HG03432 (cell line): ENCODE measurements around the gene CPTP.
"Not testable (repeated sequence)": the region's sequence is repeated elsewhere in the genome, so short reads cannot be mapped to it uniquely, and the experiment has no call there.

Experiments used
- ATAC-seq: cut with Tn5 transposase; IDR thresholded peaks from one replicate; pipeline ENCODE4 v1.9.1; 2021; ENCODE audit warnings: mild to moderate bottlenecking, moderate library complexity; ENCODE audit not compliant: unreplicated experiment

The CPTP gene

GRCh38 chr1:1305300-1306069, 19.1 kb upstream of the CPTP start:
- peak; percentile 6 for ATAC-seq

GRCh38 chr1:1306070-1306660, 18.4 kb upstream of the CPTP start:
- no peak for ATAC-seq

- ATAC-seq: no peak
These were observed 17.8 kb upstream of the CPTP start for GRCh38 chr1:1306661-1307260.

- ATAC-seq: peak; percentile 4
These were observed 17.2 kb upstream of the CPTP start for GRCh38 chr1:1307261-1307922.

- ATAC-seq: peak; percentile 58
These were observed 16.5 kb upstream of the CPTP start, which contains the start of the genes ACAP3 and PUSL1 for GRCh38 chr1:1307923-1308755. ACAP3 (minus strand) TSS chr1:1307930; CDS start chr1:1307815, 115 bp downstream. PUSL1 (plus strand) TSS chr1:1308597; CDS start chr1:1308644, 47 bp downstream.

GRCh38 chr1:1308756-1309250, 15.8 kb upstream of the CPTP start:
- peak; percentile 4 for ATAC-seq

GRCh38 chr1:1309251-1310108, 15.1 kb upstream of the CPTP start:
- no peak for ATAC-seq

GRCh38 chr1:1310109-1310385, 14.6 kb upstream of the CPTP start:
- ATAC-seq: no peak

GRCh38 chr1:1310476-1311053, 14.0 kb upstream of the CPTP start:
- ATAC-seq: no peak

GRCh38 chr1:1311107-1312104, 13.2 kb upstream of the CPTP start:
- no peak for ATAC-seq

GRCh38 chr1:1312450-1313314, 11.9 kb upstream of the CPTP start:
- ATAC-seq: no peak

- ATAC-seq: no peak
These were observed 10.9 kb upstream of the CPTP start for GRCh38 chr1:1313500-1314236.

GRCh38 chr1:1314237-1314586, 10.4 kb upstream of the CPTP start:
- no peak for ATAC-seq

GRCh38 chr1:1314678-1315335, 9.8 kb upstream of the CPTP start:
- ATAC-seq: no peak

GRCh38 chr1:1315435-1315954, 9.1 kb upstream of the CPTP start:
- ATAC-seq: no peak

GRCh38 chr1:1316199-1316598, 8.4 kb upstream of the CPTP start:
- ATAC-seq: not testable (repeated sequence)
